Thoracic aorta (tissue), 2 donors: Measurements from ENCODE around the gene NF2. TPM values are rescaled to one million over a fixed set of nuclear protein-coding genes. Genes with fewer than 3 reads are reported as not detected.

Experiments used
- ATAC-seq: fragments of 150-250 bp; one replicate; pipeline ENCODE4 v1.8.0; 2017; ENCODE audit warnings: low read depth; ENCODE audit not compliant: insufficient number of reproducible peaks, low FRiP score
- DNase-seq: peaks from one replicate; pipeline ENCODE4 v3.0.0-alpha.2; 2020; ENCODE audit warnings: low spot score
- H3K27ac ChIP-seq, 2 donors: fragments of 200-600 bp; sonication (generic); 1 replicate in 1 of 2; 2 replicates in 1 of 2; pipeline ENCODE4 v1.5.1; 2016; ENCODE audit warnings: mild to moderate bottlenecking in 2 of 2, moderate library complexity in 2 of 2
- H3K27me3 ChIP-seq: fragments of 200-600 bp; sonication (generic); replicated peaks from 2 replicates; pipeline ENCODE4 v1.6.0; 2016; ENCODE audit warnings: mild to moderate bottlenecking; ENCODE audit not compliant: insufficient read depth
- H3K36me3 ChIP-seq: fragments of 200-600 bp; sonication (generic); one replicate; pipeline ENCODE4 v1.5.1; 2016
- H3K4me1 ChIP-seq, 2 donors: fragments of 200-600 bp; sonication (generic); 1 replicate in 1 of 2; 2 replicates in 1 of 2; pipeline versions ENCODE4 v1.5.1 to v1.6.0; 2016; ENCODE audit warnings: low read depth in 2 of 2, mild to moderate bottlenecking in 1 of 2; ENCODE audit not compliant: control insufficient read depth in 1 of 2
- H3K4me3 ChIP-seq: fragments of 200-600 bp; sonication (generic); 2 replicates; pipeline ENCODE4 v1.5.1; 2016; ENCODE audit warnings: mild to moderate bottlenecking
- H3K9me3 ChIP-seq: fragments of 200-600 bp; sonication (generic); 2 replicates; pipeline ENCODE4 v1.5.1; 2016
- CTCF ChIP-seq: fragments of 200-600 bp; sonication (generic); IDR thresholded peaks from one replicate; pipeline ENCODE4 v1.5.1; 2019; ENCODE audit warnings: antibody characterized with exemption
- total RNA-seq, 2 donors: library from RNA; depleted of rRNA; stranded (reverse); fragments of >200 nt; gene quantifications; one replicate each; pipeline versions ENCODE4 v1.1.0 to v1.2.3, GENCODE V29; 2016

NF2 gene
- total RNA-seq, 2 donors from 2014 or later: 37.1 to 41.2 TPM

DNA sequence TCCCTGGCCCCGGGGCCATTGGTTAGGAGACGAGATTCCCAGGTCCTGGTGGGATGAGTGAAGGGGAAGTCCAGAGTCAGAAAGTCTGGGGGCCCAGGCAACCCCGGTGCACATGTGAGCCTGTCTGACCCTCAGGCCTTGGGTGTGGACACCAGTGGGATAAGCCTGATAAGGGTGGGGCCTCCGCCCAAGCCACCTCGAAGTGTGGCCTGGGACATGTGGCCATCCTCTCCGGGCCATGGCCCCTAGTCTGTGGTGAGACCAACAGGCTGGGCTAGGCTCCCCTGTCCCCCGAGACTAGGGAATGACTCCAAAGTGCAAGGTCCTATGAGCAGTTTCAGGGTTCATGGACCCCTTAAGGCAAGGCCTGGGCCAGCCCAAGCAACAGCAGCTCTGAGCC lies 122.7 kb downstream of the NF2 start:
- ATAC-seq (peak; percentile 40), DNase-seq (no peak)
- no peak for TF ChIP-seq CTCF
- no peaks in the 10 kb centered on the region for H3K4me1 ChIP-seq
- H3K27me3 ChIP-seq: peaks cover 3% of the 10 kb centered on the region
- H3K27ac ChIP-seq: no peak overlapping the region
- H3K9me3 ChIP-seq: no peaks in the 10 kb centered on the region
- H3K4me3 ChIP-seq: no peak overlapping the region
- peaks cover 4% of the 10 kb centered on the region for H3K36me3 ChIP-seq

GRCh38 chr22:29726512-29727130 lies 123.2 kb downstream of the NF2 start:
- TF ChIP-seq CTCF: no peak
- ATAC-seq: no peak
- Histone ChIP-seq H3K27me3 (no peaks in the 10 kb centered on the region), H3K36me3 (peaks cover 4% of the 10 kb centered on the region), H3K4me3 (no peak overlapping the region), H3K9me3 (no peaks in the 10 kb centered on the region), H3K4me1 (no peaks in the 10 kb centered on the region), H3K27ac (no peak overlapping the region)
- DNase-seq: no peak

DNA sequence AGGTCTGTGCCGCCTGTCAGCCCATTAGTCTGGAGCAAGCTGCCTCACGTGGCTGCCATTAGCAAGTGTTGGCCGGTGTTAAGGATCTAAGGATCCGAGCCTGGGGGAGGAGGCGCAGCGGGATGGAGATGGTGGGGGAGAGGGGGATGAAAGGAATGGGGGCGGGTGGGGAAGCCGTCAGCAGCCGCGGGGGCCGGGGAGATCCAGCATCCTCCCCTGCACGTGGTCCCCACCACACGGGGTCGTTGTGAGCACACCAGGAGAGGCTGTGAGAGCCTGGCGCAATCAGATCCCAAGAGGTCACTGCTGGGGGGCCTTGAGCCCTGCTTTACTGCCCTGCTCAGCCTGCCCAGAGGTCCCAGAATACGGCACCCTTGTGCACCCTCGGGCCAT lies 123.7 kb downstream of the NF2 start:
- Histone ChIP-seq H3K4me1 (no peaks in the 10 kb centered on the region), H3K4me3 (no peak overlapping the region), H3K9me3 (no peaks in the 10 kb centered on the region), H3K27me3 (no peaks in the 10 kb centered on the region), H3K27ac (no peak overlapping the region), H3K36me3 (peaks cover 4% of the 10 kb centered on the region)
- no peak for TF ChIP-seq CTCF
- no peak for DNase-seq
- ATAC-seq: no peak

- no peak for DNase-seq
- no peaks in the 10 kb centered on the region for H3K9me3 ChIP-seq
- H3K27ac ChIP-seq: no peak overlapping the region
- H3K4me1 ChIP-seq: no peaks in the 10 kb centered on the region
- no peak for ATAC-seq
- no peak overlapping the region for H3K4me3 ChIP-seq
- peaks cover 4% of the 10 kb centered on the region for H3K36me3 ChIP-seq
- no peaks in the 10 kb centered on the region for H3K27me3 ChIP-seq
- TF ChIP-seq CTCF: no peak
Measured at GRCh38 chr22:29729161-29729560, 125.7 kb downstream of the NF2 start.

GRCh38 chr22:29731058-29731850 lies 127.8 kb downstream of the NF2 start:
- ATAC-seq (no peak), DNase-seq (no peak)
- Histone ChIP-seq H3K4me3 (no peak overlapping the region), H3K9me3 (no peaks in the 10 kb centered on the region), H3K4me1 (no peaks in the 10 kb centered on the region), H3K27ac (no peak overlapping the region), H3K27me3 (no peaks in the 10 kb centered on the region), H3K36me3 (peaks cover 11% of the 10 kb centered on the region)
- no peak for TF ChIP-seq CTCF
